ENCODE results near the gene CAMK4. TPM values are rescaled to one million over a fixed set of nuclear protein-coding genes. Genes with fewer than 3 reads are reported as not detected.

Gene CAMK4
- total and polyA plus RNA-seq, 2 experiments from 2014 or later, result 4.2 to 7.3 TPM

DNA sequence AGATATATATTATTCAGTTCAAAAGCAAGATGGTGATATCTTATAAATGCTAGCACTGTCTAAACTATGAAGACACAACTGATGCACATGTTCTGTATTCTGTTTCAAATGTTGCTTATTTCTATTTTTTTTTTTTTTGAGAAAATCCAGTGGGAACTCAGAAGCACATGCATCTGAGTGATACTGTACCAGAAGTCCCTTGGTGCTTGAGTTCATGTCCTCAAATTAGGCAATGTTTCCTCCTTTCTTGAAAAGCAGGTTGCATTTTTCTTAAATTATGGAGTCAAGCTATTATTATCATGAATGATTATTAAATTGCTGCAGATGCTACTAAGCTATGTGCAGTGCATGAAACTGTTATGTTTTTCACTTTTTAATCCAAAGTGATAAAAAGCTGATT lies 70.4 kb downstream of the CAMK4 start:
- Histone ChIP-seq H3K27ac (ENCODE audit: low read depth) (no peak overlapping the region), H3K27me3 (ENCODE audit: insufficient read depth) (no peaks in the 10 kb centered on the region), H3K4me3 (no peak overlapping the region), H2AFZ (no peak overlapping the region), H3K4me1 (ENCODE audit: insufficient read depth) (no peaks in the 10 kb centered on the region), H3K36me3 (ENCODE audit: insufficient read depth) (no peaks in the 10 kb centered on the region; the same call in 1 of the 2 replicates), H3F3A (replicated peaks; ENCODE audit: low read depth) (no peaks in the 10 kb centered on the region), H3K9me2 (ENCODE audit: insufficient read depth) (no peaks in the 10 kb centered on the region), H3K4me2 (no peak overlapping the region), H4K20me1 (replicated peaks; ENCODE audit: insufficient read depth) (no peaks in the 10 kb centered on the region), H3K79me2 (replicated peaks; ENCODE audit: insufficient read depth) (no peaks in the 10 kb centered on the region)
- Mint-ChIP-seq H3K36me3 (ENCODE audit: low read depth) (peaks cover 12% of the 10 kb centered on the region; the same call in 2 of the 3 replicates), H3K4me1 (no peaks in the 10 kb centered on the region), H3K27ac (no peak overlapping the region), H3K4me3 (no peak overlapping the region), H3K9me3 (peaks cover 10% of the 10 kb centered on the region; the same call in 2 of the 3 replicates), H3K27me3 (ENCODE audit: insufficient read depth, low read depth, poor library complexity) (peaks cover 7% of the 10 kb centered on the region)
- TF ChIP-seq EZH2 (IDR thresholded peaks at IDR 0.05; ENCODE audit: low read depth, unreplicated experiment) (no peak), NANOG (IDR thresholded peaks at IDR 0.05; ENCODE audit: borderline replicate concordance) (no peak), POLR2AphosphoS5 (IDR thresholded peaks at IDR 0.05; ENCODE audit: low read depth) (no peak), JUNB (IDR thresholded peaks at IDR 0.05; ENCODE audit: unreplicated experiment) (no peak), EZH2phosphoT487 (IDR thresholded peaks at IDR 0.05; ENCODE audit: unreplicated experiment) (no peak), ZNF331 (CRISPR knock-in tag; IDR thresholded peaks at IDR 0.05; ENCODE audit: low read depth) (no peak), STAT1 (IDR thresholded peaks at IDR 0.05; ENCODE audit: unreplicated experiment) (no peak), CREB1 (CRISPR knock-in tag; IDR thresholded peaks at IDR 0.05; ENCODE audit: low read depth) (no peak), ZNF114 (CRISPR knock-in tag; IDR thresholded peaks at IDR 0.05) (no peak)
- TF ChIP-seq, protein P1, sequence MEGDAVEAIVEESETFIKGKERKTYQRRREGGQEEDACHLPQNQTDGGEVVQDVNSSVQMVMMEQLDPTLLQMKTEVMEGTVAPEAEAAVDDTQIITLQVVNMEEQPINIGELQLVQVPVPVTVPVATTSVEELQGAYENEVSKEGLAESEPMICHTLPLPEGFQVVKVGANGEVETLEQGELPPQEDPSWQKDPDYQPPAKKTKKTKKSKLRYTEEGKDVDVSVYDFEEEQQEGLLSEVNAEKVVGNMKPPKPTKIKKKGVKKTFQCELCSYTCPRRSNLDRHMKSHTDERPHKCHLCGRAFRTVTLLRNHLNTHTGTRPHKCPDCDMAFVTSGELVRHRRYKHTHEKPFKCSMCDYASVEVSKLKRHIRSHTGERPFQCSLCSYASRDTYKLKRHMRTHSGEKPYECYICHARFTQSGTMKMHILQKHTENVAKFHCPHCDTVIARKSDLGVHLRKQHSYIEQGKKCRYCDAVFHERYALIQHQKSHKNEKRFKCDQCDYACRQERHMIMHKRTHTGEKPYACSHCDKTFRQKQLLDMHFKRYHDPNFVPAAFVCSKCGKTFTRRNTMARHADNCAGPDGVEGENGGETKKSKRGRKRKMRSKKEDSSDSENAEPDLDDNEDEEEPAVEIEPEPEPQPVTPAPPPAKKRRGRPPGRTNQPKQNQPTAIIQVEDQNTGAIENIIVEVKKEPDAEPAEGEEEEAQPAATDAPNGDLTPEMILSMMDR (conservative IDR thresholded peaks at IDR 0.05; ENCODE audit: low read depth in 2 of 2), result no peak
- TF ChIP-seq, protein P2, sequence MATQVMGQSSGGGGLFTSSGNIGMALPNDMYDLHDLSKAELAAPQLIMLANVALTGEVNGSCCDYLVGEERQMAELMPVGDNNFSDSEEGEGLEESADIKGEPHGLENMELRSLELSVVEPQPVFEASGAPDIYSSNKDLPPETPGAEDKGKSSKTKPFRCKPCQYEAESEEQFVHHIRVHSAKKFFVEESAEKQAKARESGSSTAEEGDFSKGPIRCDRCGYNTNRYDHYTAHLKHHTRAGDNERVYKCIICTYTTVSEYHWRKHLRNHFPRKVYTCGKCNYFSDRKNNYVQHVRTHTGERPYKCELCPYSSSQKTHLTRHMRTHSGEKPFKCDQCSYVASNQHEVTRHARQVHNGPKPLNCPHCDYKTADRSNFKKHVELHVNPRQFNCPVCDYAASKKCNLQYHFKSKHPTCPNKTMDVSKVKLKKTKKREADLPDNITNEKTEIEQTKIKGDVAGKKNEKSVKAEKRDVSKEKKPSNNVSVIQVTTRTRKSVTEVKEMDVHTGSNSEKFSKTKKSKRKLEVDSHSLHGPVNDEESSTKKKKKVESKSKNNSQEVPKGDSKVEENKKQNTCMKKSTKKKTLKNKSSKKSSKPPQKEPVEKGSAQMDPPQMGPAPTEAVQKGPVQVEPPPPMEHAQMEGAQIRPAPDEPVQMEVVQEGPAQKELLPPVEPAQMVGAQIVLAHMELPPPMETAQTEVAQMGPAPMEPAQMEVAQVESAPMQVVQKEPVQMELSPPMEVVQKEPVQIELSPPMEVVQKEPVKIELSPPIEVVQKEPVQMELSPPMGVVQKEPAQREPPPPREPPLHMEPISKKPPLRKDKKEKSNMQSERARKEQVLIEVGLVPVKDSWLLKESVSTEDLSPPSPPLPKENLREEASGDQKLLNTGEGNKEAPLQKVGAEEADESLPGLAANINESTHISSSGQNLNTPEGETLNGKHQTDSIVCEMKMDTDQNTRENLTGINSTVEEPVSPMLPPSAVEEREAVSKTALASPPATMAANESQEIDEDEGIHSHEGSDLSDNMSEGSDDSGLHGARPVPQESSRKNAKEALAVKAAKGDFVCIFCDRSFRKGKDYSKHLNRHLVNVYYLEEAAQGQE (IDR thresholded peaks at IDR 0.05; ENCODE audit: unreplicated experiment), result no peak
- TF ChIP-seq, protein P3, sequence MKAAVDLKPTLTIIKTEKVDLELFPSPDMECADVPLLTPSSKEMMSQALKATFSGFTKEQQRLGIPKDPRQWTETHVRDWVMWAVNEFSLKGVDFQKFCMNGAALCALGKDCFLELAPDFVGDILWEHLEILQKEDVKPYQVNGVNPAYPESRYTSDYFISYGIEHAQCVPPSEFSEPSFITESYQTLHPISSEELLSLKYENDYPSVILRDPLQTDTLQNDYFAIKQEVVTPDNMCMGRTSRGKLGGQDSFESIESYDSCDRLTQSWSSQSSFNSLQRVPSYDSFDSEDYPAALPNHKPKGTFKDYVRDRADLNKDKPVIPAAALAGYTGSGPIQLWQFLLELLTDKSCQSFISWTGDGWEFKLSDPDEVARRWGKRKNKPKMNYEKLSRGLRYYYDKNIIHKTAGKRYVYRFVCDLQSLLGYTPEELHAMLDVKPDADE (IDR thresholded peaks at IDR 0.05), result no peak
- TF ChIP-seq, protein P4, sequence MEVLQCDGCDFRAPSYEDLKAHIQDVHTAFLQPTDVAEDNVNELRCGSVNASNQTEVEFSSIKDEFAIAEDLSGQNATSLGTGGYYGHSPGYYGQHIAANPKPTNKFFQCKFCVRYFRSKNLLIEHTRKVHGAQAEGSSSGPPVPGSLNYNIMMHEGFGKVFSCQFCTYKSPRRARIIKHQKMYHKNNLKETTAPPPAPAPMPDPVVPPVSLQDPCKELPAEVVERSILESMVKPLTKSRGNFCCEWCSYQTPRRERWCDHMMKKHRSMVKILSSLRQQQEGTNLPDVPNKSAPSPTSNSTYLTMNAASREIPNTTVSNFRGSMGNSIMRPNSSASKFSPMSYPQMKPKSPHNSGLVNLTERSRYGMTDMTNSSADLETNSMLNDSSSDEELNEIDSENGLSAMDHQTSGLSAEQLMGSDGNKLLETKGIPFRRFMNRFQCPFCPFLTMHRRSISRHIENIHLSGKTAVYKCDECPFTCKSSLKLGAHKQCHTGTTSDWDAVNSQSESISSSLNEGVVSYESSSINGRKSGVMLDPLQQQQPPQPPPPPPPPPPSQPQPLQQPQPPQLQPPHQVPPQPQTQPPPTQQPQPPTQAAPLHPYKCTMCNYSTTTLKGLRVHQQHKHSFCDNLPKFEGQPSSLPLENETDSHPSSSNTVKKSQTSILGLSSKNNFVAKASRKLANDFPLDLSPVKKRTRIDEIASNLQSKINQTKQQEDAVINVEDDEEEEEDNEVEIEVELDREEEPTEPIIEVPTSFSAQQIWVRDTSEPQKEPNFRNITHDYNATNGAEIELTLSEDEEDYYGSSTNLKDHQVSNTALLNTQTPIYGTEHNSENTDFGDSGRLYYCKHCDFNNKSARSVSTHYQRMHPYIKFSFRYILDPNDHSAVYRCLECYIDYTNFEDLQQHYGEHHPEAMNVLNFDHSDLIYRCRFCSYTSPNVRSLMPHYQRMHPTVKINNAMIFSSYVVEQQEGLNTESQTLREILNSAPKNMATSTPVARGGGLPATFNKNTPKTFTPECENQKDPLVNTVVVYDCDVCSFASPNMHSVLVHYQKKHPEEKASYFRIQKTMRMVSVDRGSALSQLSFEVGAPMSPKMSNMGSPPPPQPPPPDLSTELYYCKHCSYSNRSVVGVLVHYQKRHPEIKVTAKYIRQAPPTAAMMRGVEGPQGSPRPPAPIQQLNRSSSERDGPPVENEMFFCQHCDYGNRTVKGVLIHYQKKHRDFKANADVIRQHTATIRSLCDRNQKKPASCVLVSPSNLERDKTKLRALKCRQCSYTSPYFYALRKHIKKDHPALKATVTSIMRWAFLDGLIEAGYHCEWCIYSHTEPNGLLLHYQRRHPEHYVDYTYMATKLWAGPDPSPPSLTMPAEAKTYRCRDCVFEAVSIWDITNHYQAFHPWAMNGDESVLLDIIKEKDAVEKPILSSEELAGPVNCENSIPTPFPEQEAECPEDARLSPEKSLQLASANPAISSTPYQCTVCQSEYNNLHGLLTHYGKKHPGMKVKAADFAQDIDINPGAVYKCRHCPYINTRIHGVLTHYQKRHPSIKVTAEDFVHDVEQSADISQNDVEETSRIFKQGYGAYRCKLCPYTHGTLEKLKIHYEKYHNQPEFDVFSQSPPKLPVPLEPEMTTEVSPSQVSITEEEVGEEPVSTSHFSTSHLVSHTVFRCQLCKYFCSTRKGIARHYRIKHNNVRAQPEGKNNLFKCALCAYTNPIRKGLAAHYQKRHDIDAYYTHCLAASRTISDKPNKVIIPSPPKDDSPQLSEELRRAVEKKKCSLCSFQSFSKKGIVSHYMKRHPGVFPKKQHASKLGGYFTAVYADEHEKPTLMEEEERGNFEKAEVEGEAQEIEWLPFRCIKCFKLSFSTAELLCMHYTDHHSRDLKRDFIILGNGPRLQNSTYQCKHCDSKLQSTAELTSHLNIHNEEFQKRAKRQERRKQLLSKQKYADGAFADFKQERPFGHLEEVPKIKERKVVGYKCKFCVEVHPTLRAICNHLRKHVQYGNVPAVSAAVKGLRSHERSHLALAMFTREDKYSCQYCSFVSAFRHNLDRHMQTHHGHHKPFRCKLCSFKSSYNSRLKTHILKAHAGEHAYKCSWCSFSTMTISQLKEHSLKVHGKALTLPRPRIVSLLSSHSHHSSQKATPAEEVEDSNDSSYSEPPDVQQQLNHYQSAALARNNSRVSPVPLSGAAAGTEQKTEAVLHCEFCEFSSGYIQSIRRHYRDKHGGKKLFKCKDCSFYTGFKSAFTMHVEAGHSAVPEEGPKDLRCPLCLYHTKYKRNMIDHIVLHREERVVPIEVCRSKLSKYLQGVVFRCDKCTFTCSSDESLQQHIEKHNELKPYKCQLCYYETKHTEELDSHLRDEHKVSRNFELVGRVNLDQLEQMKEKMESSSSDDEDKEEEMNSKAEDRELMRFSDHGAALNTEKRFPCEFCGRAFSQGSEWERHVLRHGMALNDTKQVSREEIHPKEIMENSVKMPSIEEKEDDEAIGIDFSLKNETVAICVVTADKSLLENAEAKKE (CRISPR knock-in tag; IDR thresholded peaks at IDR 0.05), result no peak
- ATAC-seq (no peak), DNase-seq (ENCODE audit: low spot score) (no peak)
